Immature natural killer cell (primary cell): ENCODE measurements around the gene WEE2. TPM values are rescaled to one million over a fixed set of nuclear protein-coding genes. Genes with fewer than 3 reads are reported as not detected.
A peak's percentile ranks its signal among the peaks of the same experiment; 100 is the strongest.

Experiments used
- DNase-seq, 3 donors: peaks; one replicate each; pipeline ENCODE4 v3.0.0; 2022; ENCODE audit warnings: mixed read lengths in 1 of 3
- H3K27ac Mint-ChIP-seq, 6 donors: one replicate each; pipeline ENCODE4 v1.8.0; 2020; ENCODE audit warnings: mixed read lengths in 6 of 6, mild to moderate bottlenecking in 5 of 6, inconsistent platforms in 4 of 6, moderate library complexity in 3 of 6
- H3K27me3 Mint-ChIP-seq, 3 donors: one replicate each; pipeline ENCODE4 v1.8.0; 2020 to 2021; ENCODE audit warnings: low read depth in 3 of 3, mild to moderate bottlenecking in 3 of 3, mixed read lengths in 3 of 3, moderate library complexity in 3 of 3, inconsistent platforms in 1 of 3
- H3K36me3 Mint-ChIP-seq, 3 donors: one replicate each; pipeline ENCODE4 v1.8.0; 2020; ENCODE audit warnings: mixed read lengths in 3 of 3, inconsistent platforms in 2 of 3, mild to moderate bottlenecking in 2 of 3
- H3K4me1 Mint-ChIP-seq, 2 donors: one replicate each; pipeline ENCODE4 v1.8.0; 2020; ENCODE audit warnings: inconsistent platforms in 2 of 2, mild to moderate bottlenecking in 2 of 2, mixed read lengths in 2 of 2, moderate library complexity in 1 of 2
- H3K4me3 Mint-ChIP-seq, 5 donors: one replicate each; pipeline ENCODE4 v1.8.0; 2020; ENCODE audit warnings: mild to moderate bottlenecking in 5 of 5, mixed read lengths in 5 of 5, inconsistent platforms in 3 of 5, moderate library complexity in 3 of 5
- H3K9me3 Mint-ChIP-seq, 6 donors: one replicate each; pipeline ENCODE4 v1.8.0; 2020; ENCODE audit warnings: mild to moderate bottlenecking in 6 of 6, mixed read lengths in 6 of 6, inconsistent platforms in 4 of 6, moderate library complexity in 3 of 6
- polyA plus RNA-seq, 3 donors: library from polyadenylated mRNA; unstranded; fragments of 300-500 nt; fragmentation: Illumina TruSeq; gene quantifications; one replicate each; pipeline ENCODE4 v1.2.3, GENCODE V29; 2021

Gene WEE2
- polyA plus RNA-seq, 3 donors from 2014 or later, result not detected

- Mint-ChIP-seq H3K4me3 (no peak overlapping the region), H3K27ac (no peak overlapping the region), H3K9me3 (no peaks in the 10 kb centered on the region), H3K36me3 (peaks cover 0 to 3% (median 0%) of the 10 kb centered on the region in 3 donors), H3K4me1 (peaks cover 54 to 71% of the 10 kb centered on the region in 2 donors), H3K27me3 (peaks cover 5 to 11% (median 9%) of the 10 kb centered on the region in 3 donors)
- DNase-seq, result no peak
Observed at GRCh38 chr7:141697211-141697871, 10.8 kb upstream of the WEE2 start.

- Mint-ChIP-seq H3K4me1 (peaks cover 54 to 72% of the 10 kb centered on the region in 2 donors), H3K27ac (peak overlapping the region in 5 of 6 donors; percentile 23 to 92 (median 26)), H3K36me3 (peaks cover 0 to 3% (median 0%) of the 10 kb centered on the region in 3 donors), H3K27me3 (peaks cover 10 to 14% (median 11%) of the 10 kb centered on the region in 3 donors), H3K4me3 (no peak overlapping the region), H3K9me3 (no peaks in the 10 kb centered on the region)
- no peak for DNase-seq
Observed at GRCh38 chr7:141698247-141699015, 9.7 kb upstream of the WEE2 start.

- Mint-ChIP-seq H3K4me1 (peaks cover 49 to 66% of the 10 kb centered on the region in 2 donors), H3K36me3 (peaks cover 0 to 3% (median 0%) of the 10 kb centered on the region in 3 donors), H3K4me3 (peak overlapping the region; percentile 80 to 92 (median 91)), H3K27me3 (peaks cover 9 to 19% (median 11%) of the 10 kb centered on the region in 3 donors), H3K9me3 (no peaks in the 10 kb centered on the region), H3K27ac (peak overlapping the region; percentile 36 to 94 (median 92))
- no peak for DNase-seq
Observed at GRCh38 chr7:141699860-141700259, 8.3 kb upstream of the WEE2 start.

GRCh38 chr7:141700296-141700847, 7.8 kb upstream of the WEE2 start:
- Mint-ChIP-seq H3K36me3 (peaks cover 0 to 3% (median 0%) of the 10 kb centered on the region in 3 donors), H3K9me3 (no peaks in the 10 kb centered on the region), H3K4me3 (peak overlapping the region; percentile 80 to 92 (median 91)), H3K4me1 (peaks cover 49 to 64% of the 10 kb centered on the region in 2 donors), H3K27me3 (peaks cover 9 to 19% (median 11%) of the 10 kb centered on the region in 3 donors), H3K27ac (peak overlapping the region; percentile 68 to 94 (median 92))
- DNase-seq, result no peak

DNA sequence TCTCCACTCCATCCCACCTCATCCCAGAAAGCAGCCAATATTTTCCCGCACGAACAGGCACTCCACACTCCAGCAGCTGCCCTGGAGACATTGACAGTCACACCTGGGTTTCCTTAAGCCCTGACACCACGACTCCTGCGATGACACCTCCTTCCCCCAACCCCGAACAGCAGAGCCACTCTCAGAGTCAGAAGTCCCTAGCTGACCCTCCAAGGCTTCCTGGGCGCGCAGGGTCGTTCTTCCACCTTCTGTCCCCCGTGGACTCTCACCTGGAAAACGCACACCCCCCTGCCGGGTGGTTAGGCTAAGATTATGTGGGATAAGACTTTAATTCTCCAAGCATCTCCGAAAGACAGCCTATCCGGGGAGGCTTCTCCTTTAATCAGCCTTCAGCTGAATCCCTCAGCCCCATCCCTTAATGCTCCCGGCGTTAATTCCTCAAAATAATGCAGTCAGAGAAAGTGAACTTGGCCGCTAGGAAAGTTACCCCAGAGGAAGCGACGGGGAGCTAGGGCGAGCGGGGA, 7.2 kb upstream of the WEE2 start:
- Mint-ChIP-seq H3K36me3 (no peaks in the 10 kb centered on the region), H3K27ac (peak overlapping the region; percentile 68 to 94 (median 92)), H3K27me3 (peaks cover 10 to 19% (median 11%) of the 10 kb centered on the region in 3 donors), H3K4me3 (peak overlapping the region; percentile 80 to 92 (median 91)), H3K4me1 (peaks cover 46 to 59% of the 10 kb centered on the region in 2 donors), H3K9me3 (no peaks in the 10 kb centered on the region)
- peak; percentile 13 to 19 (median 15) for DNase-seq

- Mint-ChIP-seq H3K27me3 (peaks cover 10 to 19% (median 11%) of the 10 kb centered on the region in 3 donors), H3K27ac (peak overlapping the region; percentile 48 to 94 (median 92)), H3K4me1 (peaks cover 44 to 52% of the 10 kb centered on the region in 2 donors), H3K36me3 (no peaks in the 10 kb centered on the region), H3K4me3 (peak overlapping the region; percentile 80 to 92 (median 91)), H3K9me3 (no peaks in the 10 kb centered on the region)
- peak; percentile 86 to 88 (median 88) for DNase-seq
Observed at GRCh38 chr7:141701489-141702046, 6.6 kb upstream of the WEE2 start.

GRCh38 chr7:141702047-141702567, 6.0 kb upstream of the WEE2 start, which contains the start of gene DENND11:
DENND11 (minus strand) TSS chr7:141702166; CDS start chr7:141702153, 13 bp downstream.
- peak within 1 kb of the TSS; percentile 80 to 92 (median 91) for H3K4me3 Mint-ChIP-seq
- H3K36me3 Mint-ChIP-seq, result no peaks in the 10 kb centered on the region
- H3K9me3 Mint-ChIP-seq, result no peaks in the 10 kb centered on the region
- H3K27me3 Mint-ChIP-seq, result peaks cover 10 to 19% (median 11%) of the 10 kb centered on the region in 3 donors
- H3K27ac Mint-ChIP-seq, result peak within 1 kb of the TSS; percentile 68 to 94 (median 92)
- peaks cover 43 to 50% of the 10 kb centered on the region in 2 donors for H3K4me1 Mint-ChIP-seq
- DNase-seq, result peak; percentile 70 to 75 (median 72)

- peaks cover 0 to 6% (median 5%) of the 10 kb centered on the region in 3 donors for H3K36me3 Mint-ChIP-seq
- H3K4me1 Mint-ChIP-seq, result peaks cover 35 to 43% of the 10 kb centered on the region in 2 donors
- no peaks in the 10 kb centered on the region for H3K9me3 Mint-ChIP-seq
- H3K27ac Mint-ChIP-seq, result peak overlapping the region in 4 of 6 donors; percentile 56 to 94 (median 90)
- DNase-seq, result no peak
- peak overlapping the region; percentile 22 to 82 (median 81) for H3K4me3 Mint-ChIP-seq
- H3K27me3 Mint-ChIP-seq, result peaks cover 10 to 21% (median 11%) of the 10 kb centered on the region in 3 donors
Observed at GRCh38 chr7:141702892-141703291, 5.3 kb upstream of the WEE2 start.

- DNase-seq, result no peak
- Mint-ChIP-seq H3K4me1 (peaks cover 23 to 31% of the 10 kb centered on the region in 2 donors), H3K27ac (peak overlapping the region in 2 of 6 donors; percentile 16 to 90), H3K27me3 (peaks cover 10 to 21% (median 11%) of the 10 kb centered on the region in 3 donors), H3K4me3 (no peak overlapping the region), H3K9me3 (no peaks in the 10 kb centered on the region), H3K36me3 (peaks cover 0 to 6% (median 5%) of the 10 kb centered on the region in 3 donors)
Observed at GRCh38 chr7:141704112-141704511, 4.0 kb upstream of the WEE2 start.

DNA sequence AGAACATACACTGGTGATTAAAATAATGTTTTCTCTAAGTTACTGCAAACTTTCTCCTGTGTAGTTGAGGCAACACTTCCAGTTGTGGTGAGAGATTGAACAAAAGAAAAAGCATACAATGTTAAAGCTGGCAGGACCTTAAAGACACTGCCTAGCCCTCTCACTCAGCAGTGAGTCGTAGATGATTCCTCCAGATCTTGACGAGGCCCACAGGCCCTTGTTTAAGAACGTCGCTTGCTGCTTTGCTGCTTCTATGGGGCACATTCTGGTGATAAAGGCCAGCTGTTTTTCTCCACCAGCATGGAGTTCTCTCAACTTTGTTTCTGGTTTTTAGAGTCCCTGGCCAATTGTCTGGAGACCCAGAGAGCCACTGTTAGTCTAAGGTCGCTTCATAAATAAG, 3.4 kb upstream of the WEE2 start:
- Mint-ChIP-seq H3K4me3 (no peak overlapping the region), H3K9me3 (no peaks in the 10 kb centered on the region), H3K27ac (peak overlapping the region in 2 of 6 donors; percentile 3 to 7), H3K36me3 (peaks cover 0 to 6% (median 5%) of the 10 kb centered on the region in 3 donors), H3K4me1 (peaks cover 18 to 24% of the 10 kb centered on the region in 2 donors), H3K27me3 (peaks cover 10 to 22% (median 11%) of the 10 kb centered on the region in 3 donors)
- DNase-seq, result no peak

DNA sequence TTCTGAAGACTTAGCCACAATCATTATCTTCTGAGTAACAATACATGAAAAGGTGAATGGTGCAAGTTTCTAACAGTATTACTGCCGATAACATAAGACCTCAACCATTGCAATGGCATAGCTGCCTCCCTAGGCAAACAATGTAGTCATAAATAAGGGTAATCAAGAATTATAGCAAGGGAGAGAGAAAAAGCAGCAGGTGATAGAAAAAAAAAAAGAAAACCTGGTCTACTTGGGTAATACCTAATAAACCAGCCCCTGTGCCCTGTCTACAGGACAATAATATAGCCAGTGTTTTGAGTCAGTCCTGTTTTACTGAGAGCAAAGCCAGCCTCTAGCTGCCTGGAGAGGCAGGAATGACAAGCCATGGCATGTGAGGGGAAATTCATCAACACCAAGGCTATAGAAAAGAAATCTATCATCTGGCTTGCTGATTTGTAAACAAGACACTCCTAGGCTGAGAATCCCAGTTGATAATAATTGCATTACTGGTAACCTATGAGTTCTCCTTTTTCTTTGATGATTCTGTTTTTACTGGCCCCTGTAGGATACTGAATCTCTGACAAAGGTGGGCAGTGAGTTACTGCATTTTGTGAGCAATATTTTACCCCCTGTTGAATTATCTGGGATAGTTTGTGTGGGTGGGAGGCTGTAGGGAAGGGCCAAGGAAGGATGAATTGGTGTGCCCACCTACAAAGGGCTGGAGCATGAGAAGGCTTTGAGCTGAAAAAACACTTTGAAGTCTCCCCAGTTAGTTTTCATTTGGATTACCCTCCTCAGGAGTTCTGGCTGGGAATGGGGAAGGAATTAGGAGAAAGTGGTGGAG, 1.7 kb upstream of the WEE2 start:
- peaks cover 14 to 19% of the 10 kb centered on the region in 2 donors for H3K4me1 Mint-ChIP-seq
- H3K27ac Mint-ChIP-seq, result no peak overlapping the region
- no peaks in the 10 kb centered on the region for H3K9me3 Mint-ChIP-seq
- H3K4me3 Mint-ChIP-seq, result no peak overlapping the region
- peaks cover 0 to 6% (median 5%) of the 10 kb centered on the region in 3 donors for H3K36me3 Mint-ChIP-seq
- DNase-seq, result no peak
- H3K27me3 Mint-ChIP-seq, result peaks cover 4 to 14% (median 8%) of the 10 kb centered on the region in 3 donors

DNA sequence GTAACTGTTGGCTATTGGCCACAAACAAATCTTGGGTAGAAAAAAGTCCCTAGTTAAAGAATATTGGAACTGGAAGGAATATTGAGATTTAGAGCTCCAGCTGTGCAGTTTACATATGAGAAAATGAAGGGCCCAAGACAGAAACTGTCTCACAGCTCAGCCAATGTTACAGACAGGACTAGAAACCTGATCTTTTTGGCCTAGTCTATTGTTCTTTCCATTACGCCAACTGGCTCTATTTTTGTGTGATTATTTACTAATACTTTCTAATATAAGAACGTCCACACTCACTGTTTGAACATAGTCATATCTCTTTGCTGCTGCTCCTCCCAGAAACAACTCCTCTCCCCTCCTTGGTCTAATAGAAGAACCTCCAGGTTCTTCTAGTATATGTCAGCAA, 1.2 kb downstream of the WEE2 start:
- Mint-ChIP-seq H3K4me3 (no peak overlapping the region), H3K9me3 (no peaks in the 10 kb centered on the region), H3K4me1 (peaks cover 20 to 25% of the 10 kb centered on the region in 2 donors), H3K27me3 (peaks cover 0 to 4% (median 2%) of the 10 kb centered on the region in 3 donors), H3K27ac (no peak overlapping the region), H3K36me3 (peaks cover 0 to 12% (median 9%) of the 10 kb centered on the region in 3 donors)
- DNase-seq, result no peak
